ENCODE results near the gene S100A9.

DNA sequence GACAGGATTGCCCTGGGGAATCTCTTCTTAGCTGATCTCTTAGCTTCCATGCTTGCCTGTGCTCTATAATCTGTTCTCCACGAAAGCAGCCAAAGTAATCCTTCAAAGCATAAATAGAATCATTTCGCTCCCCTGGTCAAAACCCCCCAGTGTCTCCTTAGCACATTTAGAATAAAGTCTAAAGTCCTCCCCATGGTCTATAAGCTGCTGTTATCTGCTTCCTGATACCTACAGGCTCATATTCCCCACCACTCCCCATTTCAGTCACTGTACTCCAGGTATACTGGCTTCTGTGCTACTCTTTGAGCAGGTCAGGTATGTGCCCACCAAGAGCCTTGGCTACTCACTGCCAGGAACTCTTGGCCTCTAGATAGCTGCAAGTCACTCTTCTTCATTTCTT, 14.9 kb downstream of the S100A9 start:
- TF ChIP-seq, protein P1, sequence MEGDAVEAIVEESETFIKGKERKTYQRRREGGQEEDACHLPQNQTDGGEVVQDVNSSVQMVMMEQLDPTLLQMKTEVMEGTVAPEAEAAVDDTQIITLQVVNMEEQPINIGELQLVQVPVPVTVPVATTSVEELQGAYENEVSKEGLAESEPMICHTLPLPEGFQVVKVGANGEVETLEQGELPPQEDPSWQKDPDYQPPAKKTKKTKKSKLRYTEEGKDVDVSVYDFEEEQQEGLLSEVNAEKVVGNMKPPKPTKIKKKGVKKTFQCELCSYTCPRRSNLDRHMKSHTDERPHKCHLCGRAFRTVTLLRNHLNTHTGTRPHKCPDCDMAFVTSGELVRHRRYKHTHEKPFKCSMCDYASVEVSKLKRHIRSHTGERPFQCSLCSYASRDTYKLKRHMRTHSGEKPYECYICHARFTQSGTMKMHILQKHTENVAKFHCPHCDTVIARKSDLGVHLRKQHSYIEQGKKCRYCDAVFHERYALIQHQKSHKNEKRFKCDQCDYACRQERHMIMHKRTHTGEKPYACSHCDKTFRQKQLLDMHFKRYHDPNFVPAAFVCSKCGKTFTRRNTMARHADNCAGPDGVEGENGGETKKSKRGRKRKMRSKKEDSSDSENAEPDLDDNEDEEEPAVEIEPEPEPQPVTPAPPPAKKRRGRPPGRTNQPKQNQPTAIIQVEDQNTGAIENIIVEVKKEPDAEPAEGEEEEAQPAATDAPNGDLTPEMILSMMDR (IDR thresholded peaks at IDR 0.05), result no peak
- no peak for TF ChIP-seq ZFX (IDR thresholded peaks at IDR 0.05; ENCODE audit: borderline replicate concordance)
